Right lobe of liver (tissue), 4 donors: ENCODE data around the gene WDR82.

ENCODE experiments used
- POLR2A ChIP-seq: fragments of 450-650 bp; IDR thresholded peaks from one replicate; pipeline ENCODE4 v1.6.1; 2017; ENCODE audit warnings: antibody characterized with exemption, mild to moderate bottlenecking
- TF ChIP-seq, protein P1 (sequence below), 4 donors: fragments of 200-600 bp in 3 of 4; fragments of 450-650 bp in 1 of 4; IDR thresholded peaks; one replicate each; pipeline versions ENCODE4 v1.5.1 to v1.8.0; 2016 to 2022; ENCODE audit warnings: antibody characterized with exemption in 4 of 4, mild to moderate bottlenecking in 2 of 4
- donor health status: DM: no; HTN: no; CAD: no.
- donor health status: DM: no; HTN: no; CAD: no.
- donor health status: DM: no; HTN: yes; CAD: no.

DNA sequence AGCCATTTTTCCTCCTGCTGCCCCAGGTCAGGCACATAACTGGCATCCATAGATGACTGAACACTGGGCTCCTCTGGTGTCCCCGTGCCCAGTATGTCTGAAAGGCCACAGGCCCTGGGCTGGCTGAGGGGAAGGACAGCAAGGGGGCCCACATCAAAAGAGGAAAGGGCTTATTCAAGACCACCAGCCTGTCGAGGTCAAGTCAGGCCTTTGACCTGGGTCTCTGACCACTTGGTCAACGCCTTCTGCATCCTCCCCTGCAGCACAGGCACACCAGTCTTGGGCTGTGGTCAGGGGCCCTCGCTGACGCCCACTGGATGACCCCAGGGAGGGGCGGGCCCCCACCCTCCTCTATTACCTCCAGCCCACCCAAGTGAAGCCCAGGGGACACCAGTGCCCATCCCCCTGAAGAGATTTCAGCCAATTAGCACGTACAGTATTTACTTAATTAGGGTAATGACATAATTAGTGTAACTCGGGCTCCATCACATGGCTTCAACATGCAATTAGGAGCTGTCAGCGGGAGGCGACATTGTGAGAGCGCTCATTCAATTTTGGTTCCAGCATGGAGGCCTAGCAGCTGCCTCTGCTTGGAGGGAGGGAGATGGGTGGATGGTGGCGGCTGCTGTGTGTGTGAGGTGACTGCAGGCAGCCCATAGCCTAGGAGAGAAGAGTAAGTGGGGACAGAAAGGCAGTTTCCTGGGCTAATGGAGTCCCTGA is 24.1 kb upstream of the WDR82 start:
- TF ChIP-seq, protein P1, sequence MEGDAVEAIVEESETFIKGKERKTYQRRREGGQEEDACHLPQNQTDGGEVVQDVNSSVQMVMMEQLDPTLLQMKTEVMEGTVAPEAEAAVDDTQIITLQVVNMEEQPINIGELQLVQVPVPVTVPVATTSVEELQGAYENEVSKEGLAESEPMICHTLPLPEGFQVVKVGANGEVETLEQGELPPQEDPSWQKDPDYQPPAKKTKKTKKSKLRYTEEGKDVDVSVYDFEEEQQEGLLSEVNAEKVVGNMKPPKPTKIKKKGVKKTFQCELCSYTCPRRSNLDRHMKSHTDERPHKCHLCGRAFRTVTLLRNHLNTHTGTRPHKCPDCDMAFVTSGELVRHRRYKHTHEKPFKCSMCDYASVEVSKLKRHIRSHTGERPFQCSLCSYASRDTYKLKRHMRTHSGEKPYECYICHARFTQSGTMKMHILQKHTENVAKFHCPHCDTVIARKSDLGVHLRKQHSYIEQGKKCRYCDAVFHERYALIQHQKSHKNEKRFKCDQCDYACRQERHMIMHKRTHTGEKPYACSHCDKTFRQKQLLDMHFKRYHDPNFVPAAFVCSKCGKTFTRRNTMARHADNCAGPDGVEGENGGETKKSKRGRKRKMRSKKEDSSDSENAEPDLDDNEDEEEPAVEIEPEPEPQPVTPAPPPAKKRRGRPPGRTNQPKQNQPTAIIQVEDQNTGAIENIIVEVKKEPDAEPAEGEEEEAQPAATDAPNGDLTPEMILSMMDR (IDR thresholded peaks at IDR 0.05), result no peak
- no peak for TF ChIP-seq POLR2A
